NK-92 (cell line): Measurements from ENCODE around the gene OR11L1.

ENCODE experiments used
- DNase-seq: peaks from one replicate; lab custom pipeline; 2025; ENCODE audit not compliant: unreplicated experiment; lab: John Stamatoyannopoulos, UW

The OR11L1 gene, protein sequence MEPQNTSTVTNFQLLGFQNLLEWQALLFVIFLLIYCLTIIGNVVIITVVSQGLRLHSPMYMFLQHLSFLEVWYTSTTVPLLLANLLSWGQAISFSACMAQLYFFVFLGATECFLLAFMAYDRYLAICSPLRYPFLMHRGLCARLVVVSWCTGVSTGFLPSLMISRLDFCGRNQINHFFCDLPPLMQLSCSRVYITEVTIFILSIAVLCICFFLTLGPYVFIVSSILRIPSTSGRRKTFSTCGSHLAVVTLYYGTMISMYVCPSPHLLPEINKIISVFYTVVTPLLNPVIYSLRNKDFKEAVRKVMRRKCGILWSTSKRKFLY

DNA sequence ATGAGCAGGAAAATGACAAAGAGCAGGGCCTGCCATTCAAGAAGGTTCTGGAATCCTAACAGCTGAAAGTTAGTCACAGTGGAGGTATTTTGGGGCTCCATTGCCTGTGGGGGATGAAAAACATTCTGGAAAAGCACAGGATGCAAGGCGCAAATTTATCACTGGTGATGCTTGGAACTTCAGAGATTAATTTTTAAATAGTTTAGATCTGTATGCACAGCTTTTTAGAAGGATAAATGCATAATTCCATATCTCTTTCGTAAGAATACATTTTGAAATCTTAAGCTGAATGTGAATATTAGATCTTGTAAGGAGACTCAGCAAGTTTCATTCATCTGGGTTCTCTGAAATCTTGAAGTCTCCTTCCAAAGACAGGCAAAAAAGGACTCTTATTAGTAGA is at the start of gene OR11L1:
Gene OR11L1 (minus strand): TSS at position 101 of the 400 bp plus-strand sequence. CDS start 0 bp downstream, at position 101.
- no peak for DNase-seq

GRCh38 chr1:247884797-247885413 is 43.2 kb upstream of the OR11L1 start:
- no peak for DNase-seq

DNA sequence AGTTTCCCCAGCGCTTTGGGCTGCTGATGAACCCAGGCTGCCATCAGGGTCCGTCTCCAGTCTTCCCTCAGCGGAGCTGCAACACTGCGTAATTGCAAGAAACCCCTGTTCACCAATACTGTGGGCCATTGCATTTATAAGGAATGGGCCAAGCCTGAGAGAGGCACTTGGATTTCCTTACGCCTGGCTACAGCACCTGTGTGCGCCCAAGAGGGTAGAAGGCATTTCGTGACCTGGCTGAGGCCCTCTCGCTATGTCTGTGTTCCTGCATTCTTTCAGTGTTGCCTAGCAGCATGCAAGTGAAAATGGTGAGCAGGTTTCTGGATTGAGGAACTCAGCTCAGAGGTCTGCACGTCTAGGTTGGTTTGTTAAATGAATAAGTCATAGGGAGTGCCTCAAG is 41.6 kb upstream of the OR11L1 start:
- no peak for DNase-seq

- no peak for DNase-seq
These were observed 23.7 kb upstream of the OR11L1 start for GRCh38 chr1:247865416-247865815.

DNA sequence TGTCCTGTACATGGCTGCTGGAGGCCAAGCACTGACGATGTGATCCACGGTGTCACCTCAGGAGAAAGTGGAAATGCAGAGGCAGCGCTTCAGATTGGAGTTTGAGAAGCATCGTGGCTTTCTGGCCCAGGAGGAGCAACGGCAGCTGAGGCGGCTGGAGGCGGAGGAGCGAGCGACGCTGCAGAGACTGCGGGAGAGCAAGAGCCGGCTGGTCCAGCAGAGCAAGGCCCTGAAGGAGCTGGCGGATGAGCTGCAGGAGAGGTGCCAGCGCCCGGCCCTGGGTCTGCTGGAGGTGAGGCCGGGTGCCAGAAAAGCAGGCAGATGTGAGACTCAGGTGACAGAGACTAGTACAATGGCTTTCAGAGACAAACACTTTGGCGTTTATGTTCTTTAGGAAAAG is 22.9 kb upstream of the OR11L1 start:
- DNase-seq: no peak

DNA sequence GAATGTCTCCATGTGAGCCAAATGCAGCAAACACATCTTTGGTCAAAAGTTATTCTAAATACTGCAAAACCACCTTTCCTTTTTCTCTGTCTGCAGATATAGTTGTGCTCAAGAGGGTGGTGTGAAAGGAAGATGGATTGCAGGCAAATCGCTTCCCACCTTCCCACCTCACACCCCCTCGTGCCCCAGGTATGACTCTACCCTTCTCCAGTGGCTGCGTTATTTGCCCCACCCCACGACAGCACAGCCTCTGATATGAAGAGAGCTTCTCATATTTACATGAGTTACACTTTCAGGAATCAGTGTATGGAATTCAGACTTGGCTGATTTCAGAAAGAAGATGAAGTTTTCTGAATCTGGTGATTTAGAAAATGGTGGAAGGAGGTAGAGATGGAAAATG is 21.1 kb upstream of the OR11L1 start:
- DNase-seq: no peak

DNA sequence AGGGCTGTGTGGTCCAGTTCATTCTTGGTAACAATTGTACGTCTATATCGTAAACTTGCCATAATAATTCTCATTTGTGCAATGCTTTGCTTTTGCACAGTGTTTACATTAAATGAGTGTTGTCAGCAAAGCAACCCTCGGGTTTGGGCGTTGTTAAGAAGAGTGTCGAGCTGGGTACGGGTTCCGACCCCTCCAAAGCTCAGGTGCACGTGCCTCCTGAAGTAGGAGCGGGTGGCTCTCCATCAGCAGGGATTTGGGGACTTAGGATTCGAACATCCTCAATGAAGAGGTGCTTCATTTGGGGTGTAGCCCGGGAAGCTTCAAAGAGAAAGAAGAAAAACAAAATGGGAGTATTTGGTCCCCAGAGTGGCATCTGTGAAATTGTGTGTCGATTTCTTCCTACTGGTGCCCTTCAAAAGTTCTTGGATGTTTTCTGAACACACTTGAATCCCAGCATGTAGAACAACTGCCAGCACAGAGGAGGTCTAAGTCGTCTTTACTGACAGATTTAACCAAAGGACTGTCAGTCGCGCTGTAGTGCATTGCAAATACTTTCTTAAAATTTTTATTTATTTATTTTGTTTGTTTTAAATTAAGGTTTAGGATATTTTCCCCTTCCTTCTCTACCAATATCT is 16.4 kb upstream of the OR11L1 start:
- DNase-seq: no peak

GRCh38 chr1:247857069-247857984 is 15.6 kb upstream of the OR11L1 start, which contains the start of gene TRIM58:
TRIM58 (plus strand) TSS chr1:247857187; CDS start chr1:247857247, 60 bp downstream.
- DNase-seq: no peak

DNA sequence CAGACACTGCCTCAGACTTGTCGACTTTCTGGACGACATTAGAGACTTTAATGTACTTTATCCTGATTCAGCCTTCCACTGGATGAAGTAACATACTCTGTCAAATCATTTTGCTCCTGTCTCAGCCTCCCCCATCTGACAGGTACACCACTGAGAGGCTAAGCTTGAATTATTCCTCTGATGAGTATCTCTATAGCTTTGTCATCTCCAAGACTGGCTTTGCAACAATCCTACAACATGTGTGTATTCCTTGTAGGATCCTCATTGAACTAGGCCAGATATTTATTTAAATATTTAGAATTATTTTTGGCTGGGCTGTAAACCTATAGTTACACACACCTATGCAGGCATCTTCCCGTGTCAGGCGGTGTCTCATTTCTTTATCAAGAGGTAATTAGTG is 14.2 kb upstream of the OR11L1 start:
- DNase-seq: no peak

- DNase-seq: no peak
These were observed 13.3 kb upstream of the OR11L1 start for GRCh38 chr1:247854899-247855545.

GRCh38 chr1:247849616-247850015 is 7.9 kb upstream of the OR11L1 start:
- no peak for DNase-seq

- no peak for DNase-seq
These were observed 6.7 kb upstream of the OR11L1 start for GRCh38 chr1:247848346-247848745.

DNA sequence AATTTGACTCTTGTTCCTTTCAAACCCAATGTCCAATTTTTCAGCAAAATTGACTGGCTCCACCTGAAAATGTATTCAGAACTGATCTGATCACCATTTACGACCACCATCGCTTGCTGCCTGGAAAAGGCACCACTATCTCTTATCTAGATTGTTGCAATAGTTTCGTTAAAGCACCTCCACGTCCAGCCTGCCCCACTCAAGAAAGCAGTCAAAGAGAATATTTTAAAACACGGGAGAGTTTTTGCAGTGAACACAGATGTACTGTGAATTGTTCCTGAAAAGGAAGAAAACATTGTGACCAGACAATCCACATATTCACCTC is 4.0 kb upstream of the OR11L1 start:
- DNase-seq: no peak

- no peak for DNase-seq
These were observed 3.5 kb upstream of the OR11L1 start for GRCh38 chr1:247845011-247845692.

- DNase-seq: no peak
These were observed 1.7 kb upstream of the OR11L1 start for GRCh38 chr1:247843411-247843810.

GRCh38 chr1:247840818-247841217 is 878 bp downstream of the OR11L1 start:
- no peak for DNase-seq

DNA sequence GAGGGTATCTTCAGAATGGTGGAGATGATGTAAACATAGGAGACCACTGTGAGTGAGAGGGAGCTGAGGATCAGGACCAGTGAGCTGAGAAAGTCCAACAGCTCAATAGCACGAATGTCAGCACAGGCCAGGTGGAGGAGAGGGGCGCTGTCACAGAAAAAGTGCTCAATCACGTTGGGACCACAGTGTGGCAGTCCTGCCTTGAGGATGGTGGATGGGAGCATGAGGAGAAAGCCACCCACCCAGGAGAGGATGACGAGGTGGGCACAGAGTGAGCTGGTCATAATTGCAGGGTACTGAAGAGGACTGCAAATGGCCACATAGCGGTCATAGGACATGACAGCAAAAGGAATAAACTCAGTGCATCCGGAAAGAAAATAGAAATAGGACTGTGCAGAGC is 8.1 kb downstream of the OR11L1 start:
- DNase-seq: no peak

GRCh38 chr1:247829656-247830055 is 12.0 kb downstream of the OR11L1 start:
- DNase-seq: no peak

GRCh38 chr1:247825362-247825761 is 16.3 kb downstream of the OR11L1 start:
- DNase-seq: no peak

GRCh38 chr1:247824023-247824422 is 17.7 kb downstream of the OR11L1 start, which contains the start of gene OR14A16:
OR14A16 (minus strand) TSS chr1:247824119; CDS start chr1:247815729, 8,390 bp downstream.
- no peak for DNase-seq
